ENCODE measurements around the gene ADAT3.
A peak's percentile ranks its signal among the peaks of the same experiment; 100 is the strongest.

ADAT3 gene

DNA sequence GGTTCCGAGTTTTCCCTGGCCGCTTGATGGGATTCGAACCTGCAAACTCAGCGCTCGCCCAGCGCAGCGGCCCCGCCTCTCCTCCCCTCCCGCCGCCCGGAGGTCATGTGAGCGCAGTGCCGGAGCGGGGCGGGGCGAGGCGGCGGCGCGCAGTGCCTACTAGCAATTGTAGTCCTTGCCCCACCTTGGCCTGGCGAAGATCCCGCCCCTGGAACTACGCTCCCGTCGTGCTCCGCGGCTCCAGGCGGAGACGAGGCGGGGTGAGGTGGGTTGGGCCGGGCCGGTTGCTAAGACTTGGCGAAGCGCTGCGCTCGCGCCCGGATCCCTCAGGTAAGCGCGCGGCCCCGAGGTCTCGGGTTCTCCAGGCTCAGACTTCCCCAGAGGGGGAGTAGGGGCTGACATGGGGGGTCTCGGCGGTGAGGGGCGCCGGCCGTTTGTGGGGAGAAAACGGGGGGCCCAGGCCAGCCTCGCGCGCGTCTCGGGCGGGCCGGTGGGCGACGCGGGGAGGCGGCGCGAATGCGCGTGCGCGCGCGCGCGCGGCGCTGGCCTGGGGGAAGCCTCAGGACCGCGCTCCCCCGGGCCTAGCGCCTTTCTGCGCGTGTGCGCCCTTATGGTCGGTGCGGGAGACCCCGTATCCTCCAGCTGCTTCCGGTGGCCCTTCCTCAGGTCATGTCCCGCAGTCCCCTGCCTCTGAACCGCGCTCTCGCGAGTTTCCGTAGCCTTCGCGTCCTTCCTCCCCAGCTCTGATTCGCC lies at the start of gene ADAT3, which contains the start of gene SCAMP4:
Gene ADAT3 (plus strand): TSS at position 290 of the 753 bp plus-strand sequence. CDS start 6,649 bp downstream, outside the sequence.
Gene SCAMP4 (plus strand): TSS at position 290 of the 753 bp plus-strand sequence. CDS start 9,621 bp downstream, outside the sequence.
- peak; percentile 98 to 99 for DNase-seq (ENCODE audit: extremely low read depth in 1 of 2, low read depth in 1 of 2)

DNA sequence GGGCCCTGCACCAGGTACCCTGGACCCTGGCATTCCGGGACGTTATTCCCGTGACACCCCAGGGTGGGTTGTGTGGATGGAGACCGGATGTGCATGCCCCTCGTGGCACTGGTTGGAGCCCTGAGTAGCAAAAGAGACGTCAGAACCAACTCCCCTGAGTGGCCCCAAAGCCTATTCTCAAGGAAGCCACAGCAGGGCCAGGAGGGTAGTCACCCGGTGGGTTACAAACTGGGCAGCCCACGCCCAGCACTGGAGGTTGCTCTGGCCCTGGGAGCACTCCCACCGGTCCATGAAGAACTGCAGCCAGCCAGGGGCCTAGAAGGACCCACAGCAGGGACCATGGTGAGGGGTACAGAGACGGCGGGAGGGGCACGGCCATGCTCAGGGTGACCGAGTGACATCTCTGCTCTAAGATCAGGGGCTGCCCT lies 49.4 kb upstream of the ADAT3 start:
- DNase-seq (ENCODE audit: extremely low read depth in 1 of 2, low read depth in 1 of 2), result no peak

DNA sequence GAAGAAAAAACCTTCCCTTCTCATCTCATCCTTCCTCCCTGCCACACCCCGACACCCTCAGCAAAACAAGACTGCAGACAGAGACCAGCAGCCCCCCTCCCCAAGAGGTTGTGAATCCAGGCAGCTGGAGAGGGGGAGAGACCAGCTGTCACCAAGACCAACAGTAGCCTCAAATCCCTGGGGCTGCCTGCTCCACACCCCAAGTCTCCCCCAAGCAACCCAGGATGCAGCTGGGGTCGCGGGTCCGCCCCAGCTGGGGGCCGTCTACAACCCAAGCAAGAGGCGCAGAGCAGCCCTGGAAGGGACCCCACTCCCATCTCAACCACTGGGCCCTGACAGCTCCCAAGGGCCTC lies 48.9 kb upstream of the ADAT3 start:
- no peak for DNase-seq (ENCODE audit: extremely low read depth in 1 of 2, low read depth in 1 of 2)

DNA sequence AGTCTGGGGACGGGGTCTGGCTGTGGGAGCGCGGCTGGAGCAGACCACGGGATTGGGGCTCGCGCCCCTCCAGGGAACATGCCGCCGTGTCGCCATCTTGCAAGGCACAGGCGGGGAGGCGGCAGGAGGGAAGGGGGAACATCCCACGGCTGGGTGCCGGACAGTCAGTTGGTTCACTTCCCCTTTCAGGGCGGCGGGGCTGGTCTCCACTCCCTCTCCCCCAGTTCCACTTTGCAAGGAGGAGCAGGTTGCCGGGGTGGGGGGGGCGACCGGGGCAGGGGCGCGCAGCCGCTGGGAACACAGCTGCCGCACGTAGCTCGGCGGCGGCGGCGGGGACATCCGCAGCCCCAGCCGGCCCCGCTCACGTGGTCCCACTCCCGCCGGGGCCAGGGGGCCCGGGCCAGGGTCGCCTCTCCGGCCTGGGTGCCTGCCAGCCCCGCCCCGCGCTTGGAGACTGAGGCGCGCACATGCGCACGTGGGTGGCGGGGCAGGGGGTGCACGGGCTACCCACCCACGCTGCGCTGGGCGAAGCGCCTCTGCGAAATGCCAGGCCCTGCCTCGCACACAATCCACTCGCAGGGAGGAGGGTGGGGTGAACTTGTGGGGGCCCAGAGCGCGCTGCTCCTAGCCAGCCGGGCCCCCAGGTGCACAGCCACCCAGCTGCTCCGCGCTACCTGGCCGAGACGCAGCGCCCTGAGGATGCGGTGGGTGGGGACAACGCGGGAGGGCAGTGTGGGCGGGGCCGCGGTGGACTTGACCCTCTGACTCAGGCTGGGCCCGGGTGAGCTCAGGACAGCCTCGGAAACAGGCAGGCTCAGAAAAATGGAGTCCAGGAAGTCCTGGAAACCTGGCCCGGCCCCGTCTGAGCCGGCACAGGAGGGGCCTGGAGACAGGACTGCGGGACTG lies 48.2 kb upstream of the ADAT3 start:
- DNase-seq (ENCODE audit: extremely low read depth in 1 of 2, low read depth in 1 of 2), result no peak

DNA sequence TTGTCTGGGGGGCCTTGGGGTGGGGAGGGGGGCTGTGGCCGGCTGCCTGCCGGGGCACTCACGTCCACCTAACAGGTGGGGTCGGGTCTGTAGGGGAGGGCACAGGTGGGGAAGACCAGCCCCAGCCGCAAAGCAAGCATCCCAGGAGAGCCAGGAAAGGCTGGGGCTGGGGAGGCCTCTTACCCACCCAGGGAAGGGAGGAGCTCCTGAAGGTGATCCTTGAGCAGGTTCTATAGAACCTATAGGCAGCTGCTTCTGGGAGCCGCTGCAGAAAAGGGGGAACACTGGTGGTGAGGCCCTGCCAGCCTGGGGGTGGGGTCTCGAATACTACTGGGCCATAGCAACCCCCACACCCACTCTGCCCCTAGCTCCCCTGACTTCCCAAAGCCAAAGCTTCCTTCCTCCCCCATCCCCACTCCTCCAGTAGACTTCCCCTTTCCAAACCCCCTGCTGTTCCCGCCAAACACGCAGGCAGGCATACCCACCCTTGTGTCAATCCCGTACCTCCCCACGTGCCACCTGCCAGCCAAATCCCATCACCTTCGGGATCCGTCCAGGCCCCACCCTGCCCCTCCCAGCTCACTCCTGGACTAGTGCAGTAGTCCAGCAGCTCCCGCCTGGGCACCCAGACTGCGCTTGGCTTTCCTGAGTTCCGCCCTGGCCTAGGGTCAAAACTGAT lies 47.4 kb upstream of the ADAT3 start:
- no peak for DNase-seq (ENCODE audit: extremely low read depth in 1 of 2, low read depth in 1 of 2)

DNA sequence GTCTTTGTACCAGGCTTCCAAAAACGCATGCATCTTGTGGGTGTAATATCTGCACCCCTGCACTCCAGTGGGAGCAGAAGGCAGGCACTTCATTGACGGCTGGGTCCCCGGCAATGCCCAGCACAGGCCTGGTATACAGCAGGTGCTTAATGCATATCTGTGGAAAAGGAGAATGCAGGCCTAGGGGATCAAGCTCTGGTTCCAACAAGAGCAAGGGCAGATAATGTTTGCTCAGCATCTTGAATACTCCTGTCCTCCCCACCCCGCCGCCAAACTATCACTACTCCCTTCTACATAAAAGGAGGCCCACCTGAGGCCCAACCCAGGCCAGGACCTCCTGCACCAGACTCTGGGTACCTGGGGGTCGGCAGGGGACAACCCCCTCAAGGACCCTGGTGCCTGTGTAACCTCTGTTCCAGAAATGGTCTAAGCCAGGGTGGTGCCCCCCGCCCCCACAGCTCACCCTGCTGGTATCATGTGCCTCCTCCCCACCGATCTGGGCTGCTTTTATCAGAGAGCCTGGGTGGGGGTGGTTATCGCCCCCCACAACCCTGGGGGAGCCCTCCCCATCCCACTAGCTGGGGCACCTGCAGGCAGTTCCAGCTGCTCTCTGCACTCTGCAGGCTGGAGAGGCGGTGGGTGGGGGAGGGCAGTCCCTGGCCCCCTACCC lies 46.7 kb upstream of the ADAT3 start:
- DNase-seq (ENCODE audit: extremely low read depth in 1 of 2, low read depth in 1 of 2), result no peak

DNA sequence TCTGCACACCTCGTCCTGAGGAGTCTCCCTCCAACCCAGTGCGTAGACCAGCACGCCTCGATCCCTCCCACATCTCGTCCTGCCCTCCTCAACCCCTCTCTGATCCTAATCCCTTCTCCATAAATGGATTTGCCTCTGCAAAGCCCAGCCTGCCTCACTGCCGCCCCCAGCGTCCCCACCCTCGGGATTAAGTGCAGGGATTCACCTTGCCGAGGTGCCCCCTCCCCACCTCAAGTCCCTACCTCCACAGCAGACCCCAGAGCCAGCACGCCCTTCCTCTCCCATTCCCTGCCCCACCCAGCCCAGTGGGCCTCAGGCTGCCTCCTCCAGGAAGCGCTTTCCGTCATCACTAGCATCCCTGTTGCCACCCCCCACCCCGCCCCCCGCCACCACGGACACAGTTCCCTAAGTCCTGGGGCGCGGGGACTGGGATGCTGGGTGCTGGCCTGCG lies 45.8 kb upstream of the ADAT3 start:
- no peak for DNase-seq (ENCODE audit: extremely low read depth in 1 of 2, low read depth in 1 of 2)

DNA sequence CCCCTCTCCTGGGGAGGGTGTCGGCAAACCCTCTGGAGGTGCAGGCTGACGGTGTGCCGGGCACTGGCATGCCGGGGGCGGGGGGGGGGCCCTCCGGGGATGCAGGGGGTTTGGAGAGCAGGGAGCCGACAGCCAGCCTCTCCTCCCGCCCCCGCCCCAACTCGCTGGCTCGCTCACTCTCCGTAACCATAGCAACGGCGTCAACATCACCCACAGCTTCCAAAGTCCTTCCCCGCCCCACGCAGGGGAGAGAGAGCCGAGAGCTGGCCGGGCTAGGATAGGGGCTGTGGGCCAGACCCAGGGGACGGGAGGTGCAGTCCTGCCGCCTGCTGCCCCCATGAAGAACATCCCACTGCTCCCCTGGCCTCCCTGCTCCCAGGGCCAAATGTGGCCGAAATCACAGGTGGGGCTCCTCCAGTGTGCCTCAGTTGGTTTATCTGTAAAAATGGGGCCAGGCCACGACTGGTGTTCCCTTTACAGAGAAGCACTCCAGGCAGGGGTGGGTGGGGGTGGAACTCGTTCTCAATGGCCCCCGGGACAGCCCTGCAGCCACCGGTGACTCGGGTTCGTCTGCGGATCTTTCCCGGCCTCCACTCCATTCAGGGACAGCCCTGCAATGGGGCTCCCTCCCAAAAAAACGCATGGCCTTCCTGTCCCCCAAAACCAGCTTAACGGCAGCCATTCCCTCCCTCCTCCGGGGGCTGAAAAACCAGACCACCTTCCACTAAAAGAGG lies 45.0 kb upstream of the ADAT3 start:
- DNase-seq (ENCODE audit: extremely low read depth in 1 of 2, low read depth in 1 of 2), result no peak

DNA sequence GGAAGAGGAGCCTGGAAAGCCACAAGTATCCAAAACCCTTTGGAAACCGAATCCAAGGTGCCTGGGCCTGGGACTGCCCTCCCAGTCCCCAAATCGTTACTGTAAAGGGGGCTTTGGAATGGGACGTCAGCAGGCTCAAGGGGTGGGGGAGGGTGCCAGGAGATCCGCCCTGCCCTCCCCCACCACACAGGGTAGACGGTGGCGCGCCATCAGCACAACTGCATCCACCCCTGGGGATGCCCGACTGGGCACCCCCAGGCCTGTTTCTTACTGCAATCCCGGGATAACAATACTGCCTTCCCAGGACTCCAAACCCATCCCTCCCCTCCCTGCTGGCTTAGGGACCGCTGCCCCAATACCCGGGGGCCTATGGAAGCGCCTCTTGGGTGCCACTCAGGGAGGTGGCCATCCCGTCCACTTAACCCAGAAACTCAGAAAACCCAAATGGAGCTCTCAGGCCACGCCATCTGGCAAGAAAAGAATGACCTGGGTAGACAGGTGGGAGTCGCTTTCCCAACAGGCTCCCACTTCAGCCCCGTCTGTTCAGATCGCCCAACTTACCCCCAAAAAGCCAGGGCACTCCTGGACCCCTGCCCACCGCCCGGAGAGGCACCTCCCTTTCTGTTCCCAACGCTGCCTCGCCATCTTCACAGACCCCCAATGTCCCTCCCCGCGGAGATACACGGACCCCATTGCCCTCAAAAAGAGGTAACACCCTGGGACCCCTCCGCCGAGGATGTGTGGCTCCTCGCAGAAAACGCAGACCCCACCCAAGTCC lies 44.2 kb upstream of the ADAT3 start:
- no peak for DNase-seq (ENCODE audit: extremely low read depth in 1 of 2, low read depth in 1 of 2)

DNA sequence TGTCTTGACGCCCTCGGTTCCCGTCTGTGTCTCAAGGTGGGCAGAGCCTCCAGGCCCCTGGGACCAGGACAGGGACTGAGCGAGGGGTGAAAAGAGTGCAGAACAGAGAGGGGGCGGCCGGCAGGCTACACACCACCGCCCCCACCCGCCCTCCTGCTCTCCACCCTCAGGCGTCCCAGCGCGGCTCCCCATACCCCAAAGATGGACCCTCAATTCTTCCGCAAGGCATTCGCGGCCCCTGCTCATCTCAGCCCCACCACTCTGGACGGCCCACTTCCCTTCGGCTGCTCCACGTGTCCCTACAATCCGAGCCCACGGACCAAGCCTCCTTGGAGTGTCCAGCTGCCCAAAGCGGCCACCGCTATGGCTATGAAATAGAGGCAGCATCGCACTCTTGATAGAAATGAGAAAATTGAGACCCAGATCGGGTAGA lies 43.6 kb upstream of the ADAT3 start:
- DNase-seq (ENCODE audit: extremely low read depth in 1 of 2, low read depth in 1 of 2), result no peak

DNA sequence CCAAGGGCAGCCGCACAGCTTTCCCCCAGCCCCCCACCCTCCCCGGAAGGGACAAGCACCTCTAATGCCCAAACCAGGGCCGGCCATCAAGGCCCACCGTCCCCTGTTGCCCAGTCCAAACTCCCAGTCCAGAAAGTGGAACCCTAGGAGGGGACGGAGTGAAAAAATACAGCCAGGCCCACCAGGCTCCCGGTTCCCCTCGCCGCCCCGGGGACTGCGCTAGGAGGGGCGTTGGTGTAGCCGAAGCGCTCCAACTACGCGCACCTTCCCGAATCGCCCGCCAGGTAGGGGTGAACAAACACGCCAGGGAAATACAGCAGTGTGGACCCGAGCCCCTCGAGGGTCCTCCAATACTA lies 43.2 kb upstream of the ADAT3 start:
- DNase-seq (ENCODE audit: extremely low read depth in 1 of 2, low read depth in 1 of 2), result no peak

DNA sequence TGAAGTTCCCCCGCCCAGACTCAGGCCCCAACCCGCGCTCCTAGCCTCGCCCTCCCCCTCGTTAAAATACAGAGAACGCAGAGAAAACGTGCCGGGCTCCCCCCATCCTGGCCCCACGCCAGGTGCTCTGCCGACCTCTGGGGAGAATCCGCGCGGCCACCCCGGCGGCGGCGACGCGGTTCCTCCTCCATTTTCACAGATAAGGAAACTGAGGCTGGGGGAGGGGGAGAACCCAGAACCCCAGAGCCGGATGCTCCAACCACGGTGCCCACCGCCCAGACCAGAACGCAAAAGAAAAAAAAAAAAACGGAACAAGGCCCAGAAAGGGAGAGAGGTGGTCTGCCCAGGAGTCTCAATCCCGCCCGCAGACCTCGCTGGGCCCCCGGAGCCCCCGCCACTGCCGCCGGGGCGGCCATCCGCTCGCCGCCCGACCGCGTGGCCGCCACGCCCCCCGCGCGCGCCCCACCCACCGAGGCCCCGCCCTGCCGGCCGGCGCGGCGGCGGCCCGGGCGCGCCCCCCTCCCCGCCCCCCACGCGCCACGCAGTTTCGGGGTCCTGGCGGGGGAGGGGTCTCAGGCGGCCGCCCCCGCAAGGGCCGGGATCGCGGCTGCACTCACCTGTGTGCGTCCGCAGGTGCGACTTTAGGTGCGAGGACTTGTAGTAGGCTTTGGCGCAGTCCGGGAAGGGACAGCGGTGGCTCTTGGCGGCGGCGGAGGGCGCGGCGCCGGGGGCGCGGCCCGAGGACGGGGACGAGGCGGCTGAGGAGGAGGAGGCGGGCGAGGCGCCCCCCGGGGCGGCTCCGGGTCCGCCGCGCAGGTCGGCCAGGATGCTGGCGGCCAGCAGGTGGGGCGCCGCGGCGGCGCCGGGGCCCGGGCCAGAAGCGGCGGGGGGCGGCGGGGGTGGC lies 42.5 kb upstream of the ADAT3 start:
- DNase-seq (ENCODE audit: extremely low read depth in 1 of 2, low read depth in 1 of 2), result no peak

DNA sequence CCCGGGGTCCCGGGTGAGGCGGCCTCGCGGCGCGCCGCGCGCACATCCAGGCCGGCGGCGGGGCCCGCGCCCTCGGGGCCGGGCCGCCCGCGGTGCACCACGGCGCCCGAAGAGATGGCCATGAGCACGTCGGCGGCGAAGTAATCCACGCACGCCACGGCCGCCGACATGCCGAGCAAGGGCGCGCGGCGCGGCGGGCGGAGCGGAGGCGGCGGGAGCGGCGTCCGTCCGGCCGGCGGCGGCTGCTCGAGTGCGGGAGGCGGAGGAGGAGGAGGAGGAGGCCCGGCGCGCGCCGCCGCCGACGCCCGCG lies 41.9 kb upstream of the ADAT3 start, which contains the start of gene KLF16:
Gene KLF16 (minus strand): TSS at position 252 of the 310 bp plus-strand sequence. CDS start 82 bp downstream, at position 170.
- no peak for DNase-seq (ENCODE audit: extremely low read depth in 1 of 2, low read depth in 1 of 2)

DNA sequence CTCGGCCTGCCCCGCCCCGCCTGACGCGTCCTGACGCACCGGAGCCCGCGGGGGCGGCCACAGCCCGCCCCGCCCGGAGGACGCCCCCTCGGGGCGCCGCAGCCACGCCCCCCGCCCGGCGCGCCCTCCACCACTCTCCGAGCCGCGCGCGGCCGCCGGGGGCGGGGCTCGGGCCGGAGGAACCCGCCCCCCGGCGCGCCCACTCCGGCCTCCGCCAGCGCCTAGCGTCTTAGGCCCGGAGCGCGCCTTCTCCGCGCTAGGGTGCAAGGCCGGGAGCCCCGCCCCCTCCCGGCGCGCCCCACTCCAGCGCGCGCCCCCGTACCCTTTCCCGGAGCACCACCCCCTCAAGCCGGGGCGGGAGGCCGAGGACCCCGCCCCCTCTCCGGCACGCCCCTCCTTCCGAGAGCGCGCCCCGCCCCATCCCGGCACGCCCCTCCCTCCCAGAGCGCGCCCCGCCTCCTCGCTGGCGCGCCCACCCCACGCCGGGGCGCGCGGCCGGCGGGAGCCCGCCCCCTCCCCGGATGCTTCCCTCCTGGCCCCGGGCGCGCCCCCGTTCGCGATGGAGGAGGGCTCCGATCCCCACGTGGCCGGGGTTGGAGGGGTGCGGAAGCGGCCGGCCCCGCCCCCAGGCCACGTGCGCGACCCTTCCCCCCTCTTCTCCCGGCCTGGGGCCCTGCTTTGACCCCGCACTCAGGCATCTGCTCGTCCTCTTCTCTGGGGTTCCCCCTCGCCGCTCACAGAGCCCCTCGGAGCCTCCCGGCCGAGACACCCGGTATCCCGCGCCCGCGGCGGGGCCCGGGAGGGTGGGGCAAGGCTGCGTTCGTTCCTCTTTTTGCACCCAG lies 41.3 kb upstream of the ADAT3 start:
- DNase-seq (ENCODE audit: extremely low read depth in 1 of 2, low read depth in 1 of 2), result peak; percentile 90 to 92

DNA sequence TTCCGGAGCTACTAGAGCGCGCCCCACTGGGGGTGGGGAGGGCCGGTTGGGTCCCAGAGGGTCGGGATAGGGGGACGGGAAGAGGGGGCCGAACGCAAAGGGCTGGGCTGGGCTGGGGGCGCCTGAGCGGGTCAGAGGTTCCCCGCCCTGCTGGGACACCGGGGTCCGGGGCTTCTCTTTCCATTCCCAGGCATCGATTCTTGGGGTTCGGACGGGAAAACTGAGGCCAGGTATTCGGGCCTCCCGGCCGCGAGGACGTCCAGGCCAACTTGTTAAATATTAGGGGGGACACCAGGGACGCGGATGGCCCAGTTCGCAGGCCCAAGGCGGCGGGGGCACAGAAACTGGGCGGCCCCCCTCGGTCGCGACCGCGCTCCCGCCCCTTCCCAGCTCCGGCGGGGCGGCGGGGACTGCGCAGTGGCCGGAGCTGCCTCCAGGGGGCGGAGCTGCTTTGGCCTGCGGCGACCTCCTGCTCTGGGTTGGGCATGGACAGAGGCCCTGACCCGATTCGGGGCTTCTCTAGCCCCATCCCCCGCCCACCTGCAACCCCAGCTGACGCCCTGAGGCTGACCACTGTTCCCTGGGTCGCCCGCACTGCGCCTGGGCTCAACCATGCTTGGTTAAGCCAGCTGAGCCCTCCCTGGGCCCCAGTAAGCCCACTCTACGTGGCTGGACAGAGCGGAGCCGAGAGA lies 40.6 kb upstream of the ADAT3 start:
- no peak for DNase-seq (ENCODE audit: extremely low read depth in 1 of 2, low read depth in 1 of 2)

DNA sequence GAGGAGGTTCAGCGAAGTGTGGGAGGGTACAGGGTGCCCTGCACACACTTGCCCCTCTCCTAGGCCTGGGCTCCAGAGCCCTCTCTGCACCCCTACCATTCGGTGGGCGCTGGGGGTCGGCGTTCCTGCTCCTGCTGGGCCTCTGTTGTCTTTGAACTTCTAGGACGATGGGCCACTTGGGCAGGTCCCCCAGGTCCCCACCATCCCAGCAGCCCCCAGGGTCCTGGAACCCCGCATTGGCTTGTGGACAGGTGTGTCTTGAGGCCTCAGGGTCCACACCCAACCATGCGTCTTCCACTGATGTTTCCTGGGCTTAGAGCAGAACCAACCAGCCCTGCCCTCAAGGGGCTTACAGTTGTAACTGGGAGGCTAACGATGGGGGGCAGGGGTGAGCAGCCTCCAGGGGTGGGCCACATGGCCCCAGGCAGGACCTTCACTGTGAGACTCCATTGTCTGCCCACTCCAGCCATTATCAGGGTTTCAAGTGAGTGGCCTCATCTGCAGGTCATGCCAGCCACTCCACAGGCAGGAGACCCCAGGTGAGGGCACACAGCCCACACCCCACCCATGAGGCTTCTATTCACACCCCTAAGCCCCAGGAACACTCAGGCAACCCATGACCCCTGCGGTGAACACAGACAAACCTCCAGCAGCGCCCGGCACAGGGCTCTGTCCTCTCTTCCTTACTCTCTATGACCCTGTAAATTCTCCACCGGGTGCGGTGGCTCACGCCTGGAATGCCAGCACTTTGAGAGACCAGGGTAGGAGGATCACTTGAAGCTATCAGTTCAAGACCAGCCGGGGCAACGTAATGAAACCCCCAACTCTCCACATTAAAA lies 39.8 kb upstream of the ADAT3 start:
- no peak for DNase-seq (ENCODE audit: extremely low read depth in 1 of 2, low read depth in 1 of 2)
